ENCODE results near the gene PPP1R14D. TPM values are rescaled to one million over a fixed set of nuclear protein-coding genes. Genes with fewer than 3 reads are reported as not detected.

The PPP1R14D gene
- total RNA-seq, 1 donor, result not detected

DNA sequence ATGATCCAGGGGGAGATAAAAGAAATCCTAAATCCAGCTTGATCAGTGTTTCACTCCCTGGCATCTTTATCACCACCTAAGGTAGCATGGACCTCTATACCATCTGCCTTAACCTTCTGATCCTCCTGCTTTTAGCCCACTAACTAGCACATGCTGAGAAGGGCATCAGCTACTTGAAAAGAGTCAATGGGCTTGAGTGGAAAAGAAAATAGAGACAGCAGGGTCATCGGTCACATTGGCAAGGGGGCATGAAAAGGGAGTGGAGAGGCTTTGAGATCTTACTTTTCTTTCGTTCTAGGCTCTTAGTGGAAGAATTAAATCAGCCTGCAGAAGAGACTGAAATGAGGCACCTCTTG, 21.9 kb downstream of the PPP1R14D start:
- Histone ChIP-seq H4K20me1 (ENCODE audit: insufficient read depth, low read length) (no peaks in the 10 kb centered on the region), H3K4me2 (ENCODE audit: insufficient read depth, low read length) (peak overlapping the region; percentile 96), H3K4me1 (ENCODE audit: insufficient read depth, low read length) (peaks cover 11% of the 10 kb centered on the region), H3K79me2 (ENCODE audit: insufficient read depth, low read length) (peaks cover 53% of the 10 kb centered on the region), H2AFZ (ENCODE audit: low read length) (peak overlapping the region; percentile 99), H3K27ac (ENCODE audit: low read depth, low read length) (peak overlapping the region; percentile 72), H3K4me3 (ENCODE audit: insufficient read depth, low read length) (peak overlapping the region; percentile 98), H3K36me3 (ENCODE audit: insufficient read depth, low read length) (peaks cover 7% of the 10 kb centered on the region), H3K9me3 (ENCODE audit: low read depth, low read length) (no peaks in the 10 kb centered on the region), H3K27me3 (ENCODE audit: insufficient read depth, low read length) (no peaks in the 10 kb centered on the region)
- TF ChIP-seq, protein P1, sequence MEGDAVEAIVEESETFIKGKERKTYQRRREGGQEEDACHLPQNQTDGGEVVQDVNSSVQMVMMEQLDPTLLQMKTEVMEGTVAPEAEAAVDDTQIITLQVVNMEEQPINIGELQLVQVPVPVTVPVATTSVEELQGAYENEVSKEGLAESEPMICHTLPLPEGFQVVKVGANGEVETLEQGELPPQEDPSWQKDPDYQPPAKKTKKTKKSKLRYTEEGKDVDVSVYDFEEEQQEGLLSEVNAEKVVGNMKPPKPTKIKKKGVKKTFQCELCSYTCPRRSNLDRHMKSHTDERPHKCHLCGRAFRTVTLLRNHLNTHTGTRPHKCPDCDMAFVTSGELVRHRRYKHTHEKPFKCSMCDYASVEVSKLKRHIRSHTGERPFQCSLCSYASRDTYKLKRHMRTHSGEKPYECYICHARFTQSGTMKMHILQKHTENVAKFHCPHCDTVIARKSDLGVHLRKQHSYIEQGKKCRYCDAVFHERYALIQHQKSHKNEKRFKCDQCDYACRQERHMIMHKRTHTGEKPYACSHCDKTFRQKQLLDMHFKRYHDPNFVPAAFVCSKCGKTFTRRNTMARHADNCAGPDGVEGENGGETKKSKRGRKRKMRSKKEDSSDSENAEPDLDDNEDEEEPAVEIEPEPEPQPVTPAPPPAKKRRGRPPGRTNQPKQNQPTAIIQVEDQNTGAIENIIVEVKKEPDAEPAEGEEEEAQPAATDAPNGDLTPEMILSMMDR (IDR thresholded peaks at IDR 0.05; ENCODE audit: extremely low read depth, low read depth, low read length), result no peak
- no peak for DNase-seq (ENCODE audit: insufficient read length, low spot score, missing footprints)

- Histone ChIP-seq H3K27me3 (ENCODE audit: insufficient read depth, low read length) (no peaks in the 10 kb centered on the region), H2AFZ (ENCODE audit: low read length) (no peak overlapping the region), H3K4me2 (ENCODE audit: insufficient read depth, low read length) (no peak overlapping the region), H3K9me3 (ENCODE audit: low read depth, low read length) (no peaks in the 10 kb centered on the region), H3K4me1 (ENCODE audit: insufficient read depth, low read length) (peaks cover 11% of the 10 kb centered on the region), H3K36me3 (ENCODE audit: insufficient read depth, low read length) (peaks cover 3% of the 10 kb centered on the region), H3K4me3 (ENCODE audit: insufficient read depth, low read length) (no peak overlapping the region), H3K79me2 (ENCODE audit: insufficient read depth, low read length) (peaks cover 64% of the 10 kb centered on the region), H4K20me1 (ENCODE audit: insufficient read depth, low read length) (peaks cover 5% of the 10 kb centered on the region), H3K27ac (ENCODE audit: low read depth, low read length) (no peak overlapping the region)
- no peak for DNase-seq (ENCODE audit: insufficient read length, low spot score, missing footprints)
- TF ChIP-seq, protein P1 (IDR thresholded peaks at IDR 0.05; ENCODE audit: extremely low read depth, low read depth, low read length), result no peak
These were observed 24.8 kb downstream of the PPP1R14D start for GRCh38 chr15:40803688-40804087.

- no peaks in the 10 kb centered on the region for H3K9me3 ChIP-seq (ENCODE audit: low read depth, low read length)
- H3K79me2 ChIP-seq (ENCODE audit: insufficient read depth, low read length), result peaks cover 66% of the 10 kb centered on the region
- TF ChIP-seq, protein P1 (IDR thresholded peaks at IDR 0.05; ENCODE audit: extremely low read depth, low read depth, low read length), result no peak
- H3K36me3 ChIP-seq (ENCODE audit: insufficient read depth, low read length), result peaks cover 3% of the 10 kb centered on the region
- H3K4me1 ChIP-seq (ENCODE audit: insufficient read depth, low read length), result peaks cover 7% of the 10 kb centered on the region
- H4K20me1 ChIP-seq (ENCODE audit: insufficient read depth, low read length), result peaks cover 5% of the 10 kb centered on the region
- no peak overlapping the region for H2AFZ ChIP-seq (ENCODE audit: low read length)
- H3K27me3 ChIP-seq (ENCODE audit: insufficient read depth, low read length), result no peaks in the 10 kb centered on the region
- H3K4me3 ChIP-seq (ENCODE audit: insufficient read depth, low read length), result no peak overlapping the region
- no peak overlapping the region for H3K27ac ChIP-seq (ENCODE audit: low read depth, low read length)
- DNase-seq (ENCODE audit: insufficient read length, low spot score, missing footprints), result no peak
- H3K4me2 ChIP-seq (ENCODE audit: insufficient read depth, low read length), result no peak overlapping the region
These were observed 25.4 kb downstream of the PPP1R14D start for GRCh38 chr15:40803076-40803475.

- H4K20me1 ChIP-seq (ENCODE audit: insufficient read depth, low read length), result peaks cover 5% of the 10 kb centered on the region
- H3K4me1 ChIP-seq (ENCODE audit: insufficient read depth, low read length), result no peaks in the 10 kb centered on the region
- TF ChIP-seq, protein P1 (IDR thresholded peaks at IDR 0.05; ENCODE audit: extremely low read depth, low read depth, low read length), result no peak
- DNase-seq (ENCODE audit: insufficient read length, low spot score, missing footprints), result no peak
- H3K4me2 ChIP-seq (ENCODE audit: insufficient read depth, low read length), result no peak overlapping the region
- H3K9me3 ChIP-seq (ENCODE audit: low read depth, low read length), result no peaks in the 10 kb centered on the region
- peaks cover 69% of the 10 kb centered on the region for H3K79me2 ChIP-seq (ENCODE audit: insufficient read depth, low read length)
- no peak overlapping the region for H3K27ac ChIP-seq (ENCODE audit: low read depth, low read length)
- H3K27me3 ChIP-seq (ENCODE audit: insufficient read depth, low read length), result no peaks in the 10 kb centered on the region
- no peak overlapping the region for H2AFZ ChIP-seq (ENCODE audit: low read length)
- peaks cover 3% of the 10 kb centered on the region for H3K36me3 ChIP-seq (ENCODE audit: insufficient read depth, low read length)
- no peak overlapping the region for H3K4me3 ChIP-seq (ENCODE audit: insufficient read depth, low read length)
These were observed 29.0 kb downstream of the PPP1R14D start for GRCh38 chr15:40799523-40799922.

Data from osteoblast (primary cell).